ENCODE measurements around the gene ESCO1.

The ESCO1 gene

DNA sequence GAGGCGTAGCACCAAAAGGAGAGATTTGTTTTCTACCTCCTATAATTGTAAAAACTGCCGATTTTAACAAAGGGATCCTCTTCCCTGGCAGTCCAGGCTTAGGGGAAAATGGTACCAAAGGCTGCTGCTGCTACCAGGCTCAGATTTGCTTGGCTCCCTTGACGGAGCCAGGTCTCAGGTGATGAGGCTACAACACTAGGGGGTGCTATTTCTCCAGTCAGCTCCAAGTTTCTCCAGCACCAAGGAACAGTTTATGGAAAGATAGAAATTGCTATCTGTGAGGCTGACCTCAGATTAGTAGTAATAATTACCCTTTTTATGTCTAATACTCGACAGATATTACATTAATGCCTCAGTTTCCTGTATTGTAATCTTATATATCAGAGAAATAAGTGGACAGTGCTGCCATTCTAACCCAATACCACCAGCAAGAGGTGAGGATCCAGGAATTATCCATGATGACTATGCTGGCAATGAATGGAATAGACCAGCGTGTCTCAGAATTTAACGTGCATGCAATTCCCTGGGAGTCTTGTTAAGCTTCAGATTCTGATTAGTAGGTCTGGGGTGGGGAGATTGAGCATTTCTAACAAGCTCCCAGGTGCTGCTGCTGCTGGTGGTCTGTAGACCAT is 111.3 kb downstream of the ESCO1 start:
- DNase-seq, result no peak

- no peak for DNase-seq
Observed at GRCh38 chr18:21486905-21487437, 113.5 kb downstream of the ESCO1 start.

DNA sequence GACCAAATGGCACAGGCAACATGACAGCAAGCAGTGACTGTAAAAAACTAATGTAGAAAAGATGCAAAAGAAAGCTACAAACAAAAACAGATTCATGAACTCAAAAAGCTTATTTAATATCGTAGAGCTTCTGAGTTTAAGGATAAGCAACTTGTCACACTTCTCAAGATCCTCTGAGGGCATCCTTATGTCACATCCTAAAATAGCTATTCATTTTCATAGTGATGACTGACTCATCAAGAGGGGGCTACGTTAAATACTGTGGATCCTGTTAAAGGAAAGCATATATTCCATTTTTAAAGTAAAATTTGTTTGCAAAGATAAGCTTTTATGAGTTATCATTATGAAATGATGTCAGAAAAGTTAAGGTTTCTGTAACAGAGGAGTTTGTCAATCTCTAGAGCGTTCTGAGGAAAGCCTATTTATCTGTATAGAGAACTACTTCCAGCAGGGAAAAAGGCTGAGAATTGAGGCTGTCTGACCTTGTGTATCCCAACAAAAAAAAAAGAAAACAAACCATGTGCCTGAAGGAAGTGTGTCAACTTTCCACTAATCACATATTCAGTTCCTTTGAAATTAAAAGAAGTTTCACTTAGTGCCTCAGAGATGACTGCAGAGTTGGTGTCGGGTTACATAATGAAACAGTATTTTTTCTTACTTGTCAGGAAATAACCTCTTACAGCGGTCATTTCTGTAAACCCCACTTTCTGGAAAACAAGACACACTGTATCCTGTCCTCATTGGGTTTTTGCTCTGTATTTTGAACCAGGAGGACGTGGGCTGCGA is 115.5 kb downstream of the ESCO1 start:
- no peak for DNase-seq

- no peak for DNase-seq
Observed at GRCh38 chr18:21483051-21483450, 117.5 kb downstream of the ESCO1 start.

DNA sequence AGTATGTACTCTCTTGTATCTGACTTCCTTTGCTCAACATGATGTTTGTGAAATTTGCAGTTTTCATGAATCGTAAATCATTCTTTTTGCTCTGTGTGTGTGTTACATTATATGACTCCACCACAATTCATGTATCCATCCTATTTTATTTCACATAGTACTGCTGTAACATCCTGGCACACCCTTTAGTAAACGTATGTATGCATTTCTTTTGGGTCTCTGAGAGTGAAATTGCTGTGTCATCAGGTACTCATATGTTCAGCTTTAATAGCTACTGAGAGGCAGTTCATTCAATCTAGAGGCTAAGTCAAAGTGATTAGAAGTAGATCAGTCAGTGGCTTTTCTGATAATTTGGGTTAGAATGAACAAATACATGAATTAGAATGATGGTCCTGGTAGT is 118.8 kb downstream of the ESCO1 start:
- DNase-seq, result no peak

DNA sequence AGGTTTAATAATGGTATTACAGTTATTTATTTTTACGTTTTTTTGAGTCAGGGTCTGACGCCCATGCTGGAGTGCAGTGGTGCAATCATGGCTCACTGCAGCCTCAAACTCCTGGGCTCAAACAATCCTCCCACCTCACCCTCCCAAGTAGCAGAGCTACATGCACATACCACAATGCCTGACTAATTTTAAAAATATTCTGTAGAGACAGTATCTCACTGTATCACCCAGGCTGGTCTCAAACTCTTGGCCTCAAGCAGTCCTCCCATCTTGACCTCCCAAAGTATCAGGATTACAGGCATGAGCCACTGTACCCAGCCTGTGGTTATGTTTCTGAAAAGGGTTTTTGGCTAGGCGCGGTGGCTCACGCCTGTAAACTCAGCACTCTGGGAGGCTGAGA is 120.8 kb downstream of the ESCO1 start:
- DNase-seq, result no peak

All from activated gamma-delta T cell treated with Interleukin-2 at 50 U/mL for 16 hours (primary cell).